Measurements from ENCODE around the gene NFIA.

Gene NFIA

DNA sequence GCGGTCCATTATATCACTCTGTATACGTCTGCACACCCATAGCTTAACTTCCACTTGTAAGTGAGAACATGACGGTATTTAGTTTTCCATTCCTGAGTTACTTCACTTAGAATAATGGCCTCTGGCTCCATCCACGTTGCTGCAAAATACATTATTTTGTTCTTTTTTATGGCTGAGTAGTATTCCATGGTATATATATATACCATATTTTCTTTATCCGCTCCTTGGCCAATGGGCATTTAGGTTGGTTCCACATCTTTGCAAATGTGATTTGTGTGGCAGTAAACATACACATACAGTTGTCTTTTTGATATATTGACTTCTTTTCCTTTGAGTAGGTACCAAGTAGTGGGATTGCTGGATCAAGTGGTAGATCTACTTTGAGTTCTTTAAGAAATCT lies 245.1 kb downstream of the NFIA start:
- Histone ChIP-seq H3K27ac (no peak overlapping the region), H3K4me3 (no peak overlapping the region)

DNA sequence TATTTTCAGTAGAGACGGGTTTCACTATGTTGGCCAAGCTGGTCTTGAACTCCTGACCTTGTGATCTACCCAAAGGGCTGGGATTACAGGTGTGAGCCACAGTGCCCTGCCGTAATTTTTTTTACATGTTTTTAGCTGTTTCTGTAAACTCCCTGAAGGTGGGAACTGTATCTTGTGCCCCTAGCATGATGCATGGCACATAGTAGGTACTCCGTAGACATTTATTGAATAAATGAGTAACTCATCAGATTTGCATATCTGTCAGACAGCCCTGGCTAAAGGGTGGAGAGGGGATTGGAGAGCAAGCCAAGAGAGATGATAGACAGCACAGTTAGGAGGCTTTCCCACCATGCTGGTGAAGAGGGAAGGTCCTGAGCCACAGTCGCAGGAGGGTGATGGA lies 247.2 kb downstream of the NFIA start:
- Histone ChIP-seq H3K27ac (no peak overlapping the region), H3K4me3 (no peak overlapping the region)

DNA sequence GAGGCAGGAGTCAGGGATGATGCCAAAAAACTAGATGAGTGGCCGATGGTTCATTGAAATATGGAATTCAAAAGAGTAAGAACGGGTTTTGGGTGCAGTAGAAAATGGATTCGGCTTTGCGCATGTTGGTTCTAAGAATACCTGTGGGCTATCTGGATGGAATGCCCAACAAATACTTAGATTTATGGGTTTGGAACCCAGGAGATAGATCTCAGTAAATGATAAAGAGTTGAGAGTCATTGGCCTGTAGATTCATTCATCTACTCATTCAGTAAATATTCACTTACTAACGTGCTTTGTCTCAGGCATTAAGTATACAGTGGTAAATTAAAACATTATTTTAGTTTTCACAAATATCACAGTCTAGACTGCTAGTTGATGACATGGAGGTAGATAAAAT lies 247.7 kb downstream of the NFIA start:
- Histone ChIP-seq H3K4me3 (no peak overlapping the region), H3K27ac (no peak overlapping the region)

DNA sequence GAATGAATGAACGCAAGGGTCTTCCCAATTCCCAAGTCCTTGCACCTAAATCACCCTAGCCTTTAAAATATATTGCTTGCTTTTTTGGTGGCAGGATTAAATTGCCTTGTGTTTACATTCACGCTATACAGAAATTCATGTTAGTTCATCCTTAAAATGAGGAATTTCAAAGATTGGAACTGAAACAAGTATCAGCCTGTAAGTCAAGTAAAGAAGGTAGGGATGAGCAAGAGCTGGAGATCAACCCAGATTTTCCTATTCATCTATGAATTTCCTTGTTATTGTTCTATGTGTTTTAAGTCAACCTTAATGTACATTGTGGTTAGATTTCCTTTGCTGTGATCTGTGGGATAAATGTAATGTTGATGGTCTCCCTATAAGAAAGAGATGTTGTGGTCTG lies 248.2 kb downstream of the NFIA start:
- no peak overlapping the region for H3K27ac ChIP-seq
- no peak overlapping the region for H3K4me3 ChIP-seq

DNA sequence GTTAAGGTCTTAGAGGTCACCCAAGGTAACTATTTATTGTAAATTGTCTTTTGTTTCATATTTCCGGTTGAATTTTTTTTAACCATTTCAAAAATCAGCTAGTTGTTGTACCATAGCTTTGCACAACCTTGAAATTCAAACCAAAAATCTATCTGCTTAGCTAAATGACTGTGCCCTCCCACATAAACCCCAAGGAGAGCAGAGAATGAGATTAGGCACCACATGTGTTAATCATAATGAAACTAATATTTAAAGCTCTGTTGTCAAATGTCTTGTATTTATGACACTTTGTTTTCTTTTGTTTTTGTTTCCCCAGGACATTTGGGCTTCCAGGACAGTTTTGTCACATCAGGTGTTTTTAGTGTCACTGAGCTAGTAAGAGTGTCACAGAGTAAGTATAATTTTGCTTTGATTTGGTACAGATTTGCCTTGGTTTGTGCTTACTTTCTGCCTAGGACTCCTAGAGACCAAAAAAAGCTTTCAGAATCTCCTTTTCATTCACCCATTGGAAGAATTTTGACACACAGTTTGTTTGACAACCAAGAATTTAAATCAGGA lies 249.9 kb downstream of the NFIA start:
- Histone ChIP-seq H3K4me3 (no peak overlapping the region), H3K27ac (no peak overlapping the region)

DNA sequence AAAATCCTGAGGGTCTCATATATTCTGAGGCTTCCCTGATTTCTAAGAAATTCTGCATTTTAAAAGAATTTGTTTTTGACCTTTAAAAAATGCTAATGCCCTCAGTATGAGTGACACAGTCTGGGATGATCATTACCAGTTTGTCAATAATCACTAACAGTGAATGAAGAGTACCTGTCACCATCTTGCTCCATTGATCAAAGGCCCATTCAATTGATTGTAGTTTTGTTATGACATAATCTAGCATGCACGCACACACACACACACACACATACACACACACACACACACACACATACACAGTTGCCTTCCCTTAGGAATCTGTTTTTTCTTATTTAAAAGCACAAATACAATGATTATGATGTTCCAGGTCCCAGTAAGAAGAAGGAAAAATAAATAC lies 250.4 kb downstream of the NFIA start:
- Histone ChIP-seq H3K4me3 (no peak overlapping the region), H3K27ac (no peak overlapping the region)

DNA sequence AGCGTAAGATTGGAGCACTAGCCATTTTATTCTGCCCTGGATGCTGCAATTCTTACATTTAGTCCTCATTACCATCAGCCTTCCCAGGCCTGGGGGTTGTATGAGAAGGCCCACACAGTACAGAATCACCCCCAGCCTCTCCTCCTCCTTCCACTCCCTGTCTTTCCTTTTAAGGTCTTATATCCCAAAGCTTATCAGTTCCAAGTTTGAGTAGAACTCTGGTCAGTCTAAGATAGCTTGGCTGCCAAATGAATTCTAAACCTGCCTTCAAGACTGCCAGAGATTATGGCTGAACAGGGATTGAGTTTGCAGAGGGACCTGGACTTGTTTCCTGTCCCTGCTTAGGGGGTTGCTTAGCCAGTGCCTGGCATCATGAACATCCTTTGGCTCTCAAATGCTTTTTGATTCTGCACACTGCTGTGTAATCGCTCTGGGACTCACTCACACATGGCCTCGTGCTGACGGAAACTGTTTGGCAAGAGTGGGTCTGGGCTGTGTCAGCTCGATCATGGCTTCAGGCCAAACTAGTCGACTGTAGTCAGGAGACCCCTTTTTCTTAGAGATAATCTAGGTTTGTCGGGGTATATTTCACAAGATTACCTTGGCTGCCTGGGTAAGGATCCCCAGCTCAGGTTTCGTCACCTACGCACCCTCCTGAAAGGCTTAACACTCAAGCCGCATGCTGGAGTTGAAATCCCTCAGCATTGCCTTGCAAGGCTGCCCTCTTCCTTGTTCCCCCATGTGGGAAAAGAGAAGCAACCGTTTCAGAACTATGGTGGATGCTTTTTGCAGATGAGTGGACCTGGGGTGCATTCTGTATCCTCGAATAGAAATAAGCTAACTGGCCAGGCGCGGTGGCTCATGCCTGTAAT lies 252.6 kb downstream of the NFIA start:
- peak overlapping the region in 1 of 21 experiments; percentile 18 for H3K27ac ChIP-seq
- no peak overlapping the region for H3K4me3 ChIP-seq

DNA sequence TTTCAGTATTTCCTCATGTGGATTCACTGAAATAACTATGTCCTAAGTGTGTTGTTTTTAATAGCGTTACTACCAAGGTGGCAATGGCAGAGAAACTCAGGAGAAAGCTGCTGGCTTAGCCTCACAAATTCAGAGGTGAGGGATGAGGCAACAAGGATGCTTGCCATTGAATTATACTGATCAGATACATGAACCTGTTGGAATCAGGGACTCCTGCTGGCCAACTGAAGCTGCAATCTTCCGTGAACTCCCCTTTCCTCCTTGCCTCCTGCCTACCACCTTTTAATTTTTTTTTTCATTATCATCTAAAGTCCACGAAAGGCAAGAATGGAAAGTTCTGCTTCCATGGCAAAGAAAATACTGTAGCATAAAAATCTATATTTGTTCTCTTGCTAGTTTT lies 254.7 kb downstream of the NFIA start:
- Histone ChIP-seq H3K4me3 (no peak overlapping the region), H3K27ac (peak overlapping the region in 12 of 21 experiments; percentile 30 to 80 (median 64))

DNA sequence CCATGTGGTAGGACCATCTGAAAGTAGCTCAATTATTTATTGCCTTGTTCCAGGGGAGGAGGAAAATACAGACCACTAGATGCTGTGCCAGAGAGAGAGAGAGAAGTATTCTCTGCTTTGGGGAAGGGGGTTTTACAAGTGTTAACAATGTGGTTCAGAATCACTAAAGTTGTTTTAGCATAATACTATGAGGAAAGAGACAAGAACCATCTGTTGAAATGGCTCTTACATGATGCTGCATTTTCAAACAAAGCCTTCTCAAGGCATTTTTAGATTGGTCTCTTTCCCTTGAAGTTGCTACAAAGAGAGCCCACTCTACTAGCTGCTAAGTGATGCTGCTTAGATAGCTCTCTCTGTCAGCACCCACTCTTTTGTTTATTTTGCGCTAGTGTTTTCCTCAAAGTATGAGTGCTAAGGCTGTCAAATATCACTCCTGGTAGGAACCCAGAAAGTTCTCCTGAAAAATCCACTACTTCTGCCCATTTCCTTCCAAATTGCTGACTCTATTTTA lies 255.1 kb downstream of the NFIA start:
- peak overlapping the region in 19 of 21 experiments; percentile 22 to 80 (median 66) for H3K27ac ChIP-seq
- no peak overlapping the region for H3K4me3 ChIP-seq

DNA sequence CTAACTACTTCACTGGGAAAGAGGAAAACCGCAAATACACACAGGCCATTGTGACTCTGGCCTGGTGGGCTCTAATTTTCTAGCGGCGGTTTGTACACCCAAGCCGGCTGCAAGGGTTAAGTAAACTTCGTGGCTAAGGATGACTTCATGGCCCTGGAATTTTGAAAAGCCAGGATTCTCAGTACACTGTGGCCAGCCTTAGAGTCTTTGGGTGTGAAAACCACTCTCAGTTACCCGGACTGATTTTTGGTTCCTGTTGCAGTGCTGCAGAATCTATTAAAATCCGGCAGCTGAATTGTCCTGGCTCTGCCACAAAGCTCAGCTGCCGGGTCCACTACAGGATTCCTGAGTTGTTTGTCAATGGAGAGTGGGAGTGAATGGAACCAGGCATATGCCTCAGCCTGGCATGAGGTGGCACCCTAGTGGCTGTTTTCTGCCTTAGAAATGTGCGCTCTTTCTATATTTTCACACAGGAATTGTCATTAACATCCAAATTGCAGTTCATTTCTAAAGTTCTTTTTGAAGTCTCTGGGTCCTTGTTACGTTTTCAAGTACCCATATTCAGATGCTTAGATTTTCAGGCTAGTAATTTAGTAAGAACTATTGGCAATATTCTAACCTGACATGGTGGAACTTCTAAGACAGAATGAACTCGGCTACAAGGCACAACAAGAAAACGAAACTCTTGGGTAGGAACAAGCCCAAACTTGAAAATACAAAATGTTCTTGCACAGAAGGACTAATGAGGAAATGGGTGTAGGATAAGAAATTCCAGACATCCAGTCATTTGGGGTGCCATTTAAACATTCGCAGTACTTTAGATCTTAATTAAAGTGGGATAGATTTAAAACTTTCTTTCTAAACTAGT lies 255.9 kb downstream of the NFIA start:
- Histone ChIP-seq H3K27ac (peak overlapping the region in 19 of 21 experiments; percentile 22 to 80 (median 66)), H3K4me3 (peak overlapping the region in 4 of 7 experiments; percentile 3 to 22 (median 6))

DNA sequence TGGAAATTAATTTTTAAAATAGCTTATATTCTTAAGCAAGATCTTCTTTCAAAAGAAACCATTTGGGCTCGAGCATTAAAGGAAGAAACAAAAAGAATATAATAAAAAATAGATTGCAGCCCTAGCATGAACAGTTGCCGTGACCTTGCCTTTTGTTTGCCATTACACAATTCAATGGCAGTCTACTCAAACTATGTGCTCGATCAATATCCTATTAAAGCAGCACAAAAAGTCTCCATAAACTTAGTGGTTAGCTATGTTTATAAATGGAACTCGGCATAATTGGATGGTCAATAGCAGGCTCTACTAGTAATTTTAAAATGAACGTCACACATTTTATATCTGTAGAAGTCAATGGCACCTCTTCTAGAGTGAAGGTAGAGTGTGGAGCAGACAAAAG lies 256.5 kb downstream of the NFIA start:
- H3K4me3 ChIP-seq: peak overlapping the region in 1 of 7 experiments; percentile 5
- H3K27ac ChIP-seq: peak overlapping the region in 17 of 21 experiments; percentile 22 to 80 (median 68)

DNA sequence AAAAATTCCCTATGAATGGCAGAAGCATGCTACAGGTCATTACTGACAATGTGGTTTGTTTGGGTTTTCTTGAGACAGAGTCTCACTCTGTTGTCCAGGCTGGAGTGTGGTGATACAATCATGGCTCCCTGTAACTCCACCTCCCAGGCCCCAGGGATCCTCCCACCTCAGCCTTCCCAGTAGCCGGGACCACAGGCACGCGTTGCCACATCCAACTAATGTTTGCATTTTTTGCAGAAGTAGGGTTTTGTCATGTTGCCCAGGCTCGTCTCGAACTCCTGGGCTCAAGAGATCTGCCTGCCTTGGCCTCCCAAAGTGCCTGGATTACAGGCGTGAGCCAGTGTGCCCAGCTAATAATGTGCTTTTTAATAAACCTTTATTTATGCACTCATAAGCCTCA lies 259.1 kb downstream of the NFIA start:
- H3K27ac ChIP-seq: no peak overlapping the region
- no peak overlapping the region for H3K4me3 ChIP-seq

DNA sequence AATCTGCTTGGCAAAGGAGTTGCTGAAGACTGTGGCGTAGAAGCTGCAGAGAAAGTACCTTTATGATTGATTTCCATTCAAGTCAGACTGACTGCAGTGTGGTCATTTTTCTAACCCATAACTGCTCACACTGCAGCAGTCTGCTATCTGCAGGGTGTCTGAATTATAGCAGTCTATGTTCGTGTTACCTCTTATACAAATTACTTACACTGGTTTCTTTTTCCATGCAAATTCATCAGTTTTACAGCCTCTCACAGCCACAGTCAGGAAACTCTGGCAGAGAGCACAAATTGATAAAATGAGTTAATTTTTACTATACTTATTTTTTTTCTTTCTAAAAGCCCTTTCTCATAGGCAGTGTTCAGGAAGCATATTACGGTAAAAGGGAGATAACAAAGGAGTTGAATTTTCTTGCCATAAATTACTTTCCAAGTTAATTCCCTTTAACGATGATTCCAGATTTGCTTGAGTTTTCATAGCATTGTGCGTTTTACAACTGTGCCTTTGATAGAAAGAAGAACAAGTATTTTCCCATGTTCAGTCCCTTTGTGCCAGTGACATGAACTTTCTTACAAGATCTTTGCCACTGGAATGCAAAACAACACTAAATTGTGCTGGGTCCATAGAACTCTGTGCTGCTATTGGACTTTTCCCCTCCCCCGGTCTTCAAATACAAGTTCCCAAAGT lies 261.5 kb downstream of the NFIA start:
- no peak overlapping the region for H3K27ac ChIP-seq
- no peak overlapping the region for H3K4me3 ChIP-seq

DNA sequence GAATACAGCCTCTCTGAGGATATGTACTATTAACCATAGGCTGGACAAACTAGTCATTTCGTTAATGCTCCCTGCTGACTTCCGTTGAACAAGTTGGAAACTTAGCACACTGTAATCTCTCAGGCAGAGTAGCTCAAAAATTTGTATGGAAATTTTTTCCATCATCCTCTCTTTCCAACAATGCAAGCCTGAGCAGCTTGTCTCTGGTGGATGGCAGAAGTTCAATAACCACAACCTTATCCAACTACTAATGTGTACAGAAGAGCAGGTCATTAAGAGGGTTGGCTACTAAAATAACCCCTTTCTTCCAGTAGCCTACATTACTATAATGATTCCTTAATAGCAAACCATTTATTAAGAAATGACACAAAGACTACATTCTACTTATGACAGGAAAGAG lies 262.3 kb downstream of the NFIA start:
- no peak overlapping the region for H3K27ac ChIP-seq
- no peak overlapping the region for H3K4me3 ChIP-seq

DNA sequence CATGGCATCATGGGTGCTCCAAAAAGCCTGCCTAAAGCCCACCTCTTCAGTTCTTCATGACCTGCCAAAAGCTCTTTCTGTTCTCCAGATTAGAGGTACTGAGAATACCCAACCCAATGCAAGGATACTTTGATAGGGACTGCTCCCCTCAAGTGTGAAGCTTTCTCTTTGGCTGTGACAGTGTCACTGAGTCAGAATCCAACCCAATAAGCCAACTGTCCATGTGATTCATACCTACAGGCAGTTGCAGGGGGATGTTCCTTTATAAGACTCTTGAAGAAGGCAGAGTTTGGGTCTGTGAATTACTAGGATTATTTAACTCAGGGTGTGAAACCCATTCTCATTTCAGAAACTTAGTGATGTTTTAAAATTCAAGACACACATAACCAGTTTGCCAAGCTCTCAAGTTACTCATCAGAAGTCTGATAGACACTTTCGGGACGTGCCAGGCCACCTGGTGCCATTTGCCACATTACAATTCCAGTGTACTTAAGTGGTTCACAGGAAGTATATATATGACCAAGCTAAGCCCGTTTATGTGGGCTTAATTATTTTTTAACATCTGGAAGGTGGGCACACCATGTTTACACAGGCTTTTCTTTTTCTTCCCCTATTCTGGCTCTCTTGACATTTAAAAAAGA lies 265.8 kb downstream of the NFIA start:
- peak overlapping the region in 1 of 21 experiments; percentile 15 for H3K27ac ChIP-seq
- H3K4me3 ChIP-seq: no peak overlapping the region

DNA sequence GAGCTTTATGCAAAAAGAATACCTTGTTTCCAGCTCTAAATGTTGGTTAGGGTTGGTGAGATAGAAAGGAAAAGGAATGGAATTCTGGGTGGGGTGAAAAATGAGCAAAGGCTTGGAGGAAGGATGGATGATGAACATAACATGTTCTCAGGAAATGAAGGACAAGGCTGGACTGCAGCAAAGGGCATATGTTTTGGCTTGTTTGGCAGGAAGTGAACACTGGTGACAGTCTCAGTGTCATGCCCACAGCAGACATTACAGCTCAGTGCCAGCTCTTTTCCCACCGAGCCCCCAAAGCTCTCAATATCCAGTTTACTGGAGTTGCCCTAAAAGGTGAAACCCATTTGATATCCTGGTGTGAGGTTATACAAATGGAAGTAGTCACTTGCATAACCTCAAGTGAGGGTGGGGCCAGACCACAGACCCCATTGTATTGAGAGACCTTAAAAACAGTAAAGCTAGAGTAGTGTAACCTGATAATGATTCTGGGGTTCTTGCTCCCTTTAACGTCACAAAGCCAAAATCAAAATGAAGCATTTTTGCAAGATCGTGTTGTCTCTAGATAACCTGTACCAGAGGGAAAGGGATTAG lies 270.6 kb downstream of the NFIA start:
- Histone ChIP-seq H3K4me3 (no peak overlapping the region), H3K27ac (no peak overlapping the region)

DNA sequence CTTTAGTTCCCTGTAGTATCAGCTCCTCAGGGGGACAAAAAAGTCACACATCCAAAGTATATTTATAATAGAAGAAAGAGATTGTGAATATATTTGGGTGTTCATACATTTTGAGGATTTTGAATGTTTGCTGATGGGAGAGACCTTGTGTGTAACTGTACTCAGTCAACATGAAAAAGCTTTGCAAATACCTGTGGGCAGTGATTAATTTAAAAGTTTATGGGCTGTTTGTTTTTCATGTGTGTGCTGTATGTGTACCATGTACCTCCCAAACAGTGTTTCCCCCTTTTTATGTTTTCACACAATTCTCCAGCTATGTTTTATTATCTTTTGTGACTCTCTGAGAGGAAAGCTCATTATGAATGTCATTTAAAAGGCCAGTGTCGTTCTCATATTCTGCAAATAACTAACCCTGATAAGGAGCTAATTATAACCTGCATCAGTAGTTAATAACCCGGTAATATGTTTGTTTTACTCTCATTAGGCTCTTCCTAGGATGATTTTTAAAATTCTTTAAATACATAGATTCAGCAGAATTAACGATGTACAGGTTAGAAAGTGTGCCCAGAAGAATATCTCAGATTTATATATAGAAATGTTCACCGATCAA lies 271.5 kb downstream of the NFIA start:
- Histone ChIP-seq H3K27ac (no peak overlapping the region), H3K4me3 (no peak overlapping the region)

DNA sequence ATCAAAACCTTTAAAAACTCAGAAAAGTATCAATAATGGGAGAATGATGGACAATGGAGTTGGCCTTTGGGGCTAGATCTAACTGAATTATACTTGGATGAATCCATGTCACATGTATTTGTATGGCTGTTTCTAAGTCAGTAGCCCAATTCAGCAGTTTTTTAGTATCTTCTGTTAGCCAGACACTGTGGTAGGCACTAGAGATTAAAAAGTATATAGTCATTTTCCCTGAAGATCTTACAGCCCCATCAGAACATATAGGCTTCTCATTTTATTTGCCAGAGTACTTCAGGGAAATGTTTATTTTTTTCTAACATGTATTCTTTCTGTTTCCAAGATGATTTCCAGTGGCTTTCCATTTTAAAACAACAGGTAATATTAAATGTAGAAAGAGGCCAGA lies 273.7 kb downstream of the NFIA start:
- Histone ChIP-seq H3K4me3 (no peak overlapping the region), H3K27ac (no peak overlapping the region)
